ENCODE data around the gene AAR2. TPM values are rescaled to one million over a fixed set of nuclear protein-coding genes. Genes with fewer than 3 reads are reported as not detected.

The AAR2 gene
- total RNA-seq, 2 experiments from 2014 or later: 25.3 to 27.8 TPM

DNA sequence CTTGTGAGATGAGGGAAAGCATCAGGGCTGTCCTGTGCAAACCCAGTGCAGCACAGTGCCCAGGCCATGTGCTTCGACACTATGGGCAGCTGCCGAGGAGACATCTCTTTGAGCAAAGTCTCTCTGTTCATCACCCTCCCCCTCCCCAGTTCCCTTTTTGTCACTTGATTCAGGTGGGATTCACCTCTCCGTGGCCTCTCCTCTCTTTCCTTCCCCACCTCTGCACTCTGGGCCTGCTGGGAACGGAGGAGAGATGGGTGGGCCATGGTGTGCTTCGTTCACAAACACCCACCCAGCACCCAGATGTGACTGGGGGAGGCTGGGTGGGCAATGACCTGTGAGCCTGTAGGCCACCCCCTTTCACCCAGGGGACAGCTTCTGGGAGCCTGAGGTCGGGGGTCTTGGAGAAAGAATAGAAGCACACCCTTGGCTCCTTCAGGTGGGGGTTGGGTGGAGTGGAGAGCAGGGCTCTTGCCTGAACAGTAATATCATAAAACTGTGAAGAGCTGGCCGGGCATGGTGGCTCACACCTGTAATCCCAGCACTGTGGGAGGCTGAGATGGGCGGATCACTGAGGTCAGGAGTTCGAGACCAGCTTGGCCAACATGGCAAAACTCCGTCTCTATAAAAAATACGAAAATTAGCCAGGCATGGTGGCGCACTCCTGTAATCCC is 36.4 kb downstream of the AAR2 start:
- ChIA-PET POLR2A (no interaction called here), CTCF (interaction anchor here (1.3 to 1.6 kb wide), 2 partner anchors 167 to 275 kb away, joined by 5 to 7 read pairs; no protein-coding TSS in a partner anchor)

- ChIA-PET CTCF (interaction anchor here (1.1 to 1.6 kb wide), 3 partner anchors 74 to 274 kb away, joined by 3 to 7 read pairs (median 5); no protein-coding TSS in a partner anchor), POLR2A (no interaction called here)
These were observed 37.3 kb downstream of the AAR2 start for GRCh38 chr20:36273414-36274180.

DNA sequence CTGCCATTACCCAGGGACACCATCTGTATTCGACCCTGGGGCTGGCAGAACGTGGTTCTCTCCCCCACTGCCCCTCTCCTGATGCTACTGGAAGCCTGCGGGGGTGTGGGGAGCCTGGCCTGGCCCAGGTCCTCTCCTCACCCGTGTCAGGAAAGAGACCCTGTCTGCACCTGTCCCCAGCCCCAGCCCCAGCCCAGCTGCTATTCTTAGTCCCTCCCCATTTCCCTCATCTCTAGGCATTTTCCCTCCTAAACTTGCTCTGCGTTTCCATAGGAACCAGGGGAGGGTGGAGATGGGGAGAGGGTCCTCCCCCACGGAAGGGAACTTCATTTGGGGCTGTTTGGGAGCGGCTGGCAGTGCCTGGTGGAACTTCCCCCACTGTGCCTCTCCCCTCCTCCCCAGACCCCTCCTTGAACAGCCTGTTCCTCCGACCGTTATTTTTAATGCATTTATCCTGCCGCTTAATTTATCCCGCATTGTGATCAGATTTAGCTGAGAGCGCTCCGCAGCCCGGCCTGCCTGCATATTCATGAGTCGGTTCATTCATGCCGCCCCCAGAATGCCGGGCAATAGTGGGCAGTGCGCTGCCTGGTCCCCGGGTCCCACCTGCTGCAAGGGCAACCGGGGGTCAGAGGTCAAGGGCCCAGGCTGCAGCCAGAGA is 38.0 kb downstream of the AAR2 start:
- POLR2A ChIA-PET: no interaction called here
- CTCF ChIA-PET: interaction anchor here (1.1 to 1.6 kb wide), 3 partner anchors 75 to 273 kb away, joined by 3 to 7 read pairs (median 5); no protein-coding TSS in a partner anchor

GRCh38 chr20:36275011-36275410 is 38.7 kb downstream of the AAR2 start:
- ChIA-PET CTCF (no interaction called here), POLR2A (no interaction called here)

GRCh38 chr20:36275441-36276189 is 39.3 kb downstream of the AAR2 start:
- CTCF ChIA-PET: interaction anchor here (1.0 kb wide), 1 partner anchor 73 kb away, joined by 4 read pairs; no protein-coding TSS in a partner anchor
- POLR2A ChIA-PET: no interaction called here

GRCh38 chr20:36277546-36277945 is 41.3 kb downstream of the AAR2 start:
- CTCF ChIA-PET: no interaction called here
- POLR2A ChIA-PET: no interaction called here

GRCh38 chr20:36279362-36279761 is 43.1 kb downstream of the AAR2 start:
- CTCF ChIA-PET: interaction anchor here (0.7 kb wide), 1 partner anchor 579 kb away, joined by 3 read pairs; no protein-coding TSS in a partner anchor
- POLR2A ChIA-PET: no interaction called here

- ChIA-PET POLR2A (no interaction called here), CTCF (no interaction called here)
These were observed 43.5 kb downstream of the AAR2 start for GRCh38 chr20:36279776-36280175.

- CTCF ChIA-PET: no interaction called here
- POLR2A ChIA-PET: no interaction called here
These were observed 45.6 kb downstream of the AAR2 start for GRCh38 chr20:36281785-36282380.

DNA sequence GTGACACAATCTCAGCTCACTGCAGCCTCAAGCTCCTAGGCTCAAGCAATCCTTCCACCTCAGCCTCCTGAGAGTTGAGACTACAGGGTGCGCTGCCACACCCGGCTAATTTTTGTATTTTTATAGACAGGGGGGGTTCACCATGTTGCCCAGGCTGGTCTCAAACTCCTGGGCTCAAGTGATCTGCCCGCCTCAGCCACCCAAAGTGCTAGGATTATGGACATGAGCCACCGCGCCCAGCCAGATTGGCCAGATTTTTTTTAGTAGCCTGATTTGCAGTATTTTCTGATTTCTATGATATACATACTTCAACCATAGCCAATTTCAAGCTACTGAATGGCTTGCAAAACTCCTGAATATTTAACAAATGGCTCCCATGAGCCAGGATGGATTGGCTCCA is 48.5 kb downstream of the AAR2 start:
- ChIA-PET CTCF (no interaction called here), POLR2A (no interaction called here)

GRCh38 chr20:36285746-36286447 is 49.6 kb downstream of the AAR2 start:
- POLR2A ChIA-PET: no interaction called here
- CTCF ChIA-PET: no interaction called here

GRCh38 chr20:36297656-36298055 is 61.4 kb downstream of the AAR2 start:
- CTCF ChIA-PET: no interaction called here
- POLR2A ChIA-PET: no interaction called here

- CTCF ChIA-PET: no interaction called here
- POLR2A ChIA-PET: no interaction called here
These were observed 61.8 kb downstream of the AAR2 start for GRCh38 chr20:36298061-36298460.

DNA sequence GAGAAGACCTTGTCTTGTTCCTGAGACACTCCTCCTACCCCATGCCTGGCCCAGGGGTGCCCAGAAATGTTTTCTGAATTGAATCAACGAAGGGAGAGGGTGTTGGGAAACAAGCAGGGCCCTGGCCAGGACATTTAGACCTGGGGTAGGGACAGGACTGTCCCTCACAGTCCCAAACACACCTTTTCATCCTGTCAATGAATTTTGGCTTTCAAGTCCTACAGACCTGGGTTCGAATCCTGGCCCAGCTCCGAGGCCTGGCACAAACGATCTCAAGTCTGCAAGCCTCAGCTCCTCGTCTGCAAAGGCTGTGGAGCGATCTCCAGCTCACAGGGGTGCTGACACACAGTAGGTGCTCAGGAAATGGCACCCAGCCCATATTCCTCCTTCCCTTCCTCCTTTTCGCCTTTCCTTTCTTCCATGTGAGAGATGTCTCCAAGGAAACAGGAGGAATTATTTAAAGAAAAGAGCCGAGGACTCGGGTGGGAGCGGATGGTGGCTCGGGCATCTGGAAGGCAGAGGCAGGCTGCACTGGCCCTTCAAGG is 62.6 kb downstream of the AAR2 start:
- CTCF ChIA-PET: no interaction called here
- POLR2A ChIA-PET: no interaction called here

DNA sequence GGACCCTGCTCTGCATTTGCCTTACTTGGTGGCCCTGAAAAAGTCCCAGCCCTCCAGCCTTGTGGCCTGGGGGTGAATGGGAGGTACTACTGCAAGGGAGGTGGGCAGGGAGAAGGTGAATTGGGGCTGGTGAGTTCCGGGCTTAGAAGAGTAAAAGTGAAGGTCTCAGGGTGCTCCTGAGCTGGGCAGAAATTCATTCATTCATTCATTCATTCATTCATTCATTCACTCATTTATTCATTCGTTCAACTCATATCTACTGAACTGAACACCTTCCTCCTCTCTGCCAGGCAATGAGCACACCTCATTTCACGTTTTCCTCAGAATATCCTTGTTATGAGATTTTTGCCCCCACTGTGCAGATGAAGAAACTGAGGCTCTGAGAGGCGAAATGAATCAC is 63.2 kb downstream of the AAR2 start:
- CTCF ChIA-PET: no interaction called here
- POLR2A ChIA-PET: no interaction called here

DNA sequence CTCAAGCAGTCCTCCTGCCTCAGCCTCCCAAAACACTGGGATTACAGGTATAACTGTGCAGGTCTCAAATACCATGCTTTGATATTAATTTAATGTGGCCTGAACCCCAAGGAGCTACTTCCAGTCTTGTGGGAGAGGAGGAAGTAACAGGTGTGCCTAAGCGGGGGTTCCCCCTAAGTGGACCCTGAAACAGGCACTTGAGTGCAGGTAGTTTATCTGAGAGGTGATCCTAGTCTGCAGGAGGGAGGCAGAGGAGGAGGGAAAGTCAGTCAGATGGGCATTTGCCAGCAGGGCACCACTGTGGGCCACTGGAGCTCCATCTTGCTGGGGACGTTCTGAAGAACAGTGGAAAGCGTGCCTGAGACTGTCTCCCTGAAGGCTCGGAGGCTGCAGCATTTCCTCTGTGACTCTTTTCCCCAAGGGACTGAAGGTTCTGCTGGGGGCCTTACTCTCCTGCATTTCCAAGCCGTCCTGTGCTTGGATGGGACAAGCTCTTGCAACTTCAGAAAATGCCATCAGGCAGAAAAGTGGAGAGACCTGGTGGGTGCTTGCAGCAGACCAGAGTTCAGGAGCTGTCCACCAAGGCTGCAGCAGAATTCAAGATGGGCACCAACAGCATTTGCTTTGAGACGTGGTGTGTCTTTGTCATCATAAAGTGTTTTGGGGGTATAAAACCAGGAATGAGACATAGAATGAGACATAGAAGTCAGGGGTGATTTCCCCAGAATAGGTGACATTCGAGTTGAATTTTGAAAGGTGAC is 65.3 kb downstream of the AAR2 start:
- ChIA-PET CTCF (interaction anchor here (1.1 kb wide), 1 partner anchor 99 kb away, joined by 3 read pairs; no protein-coding TSS in a partner anchor), POLR2A (no interaction called here)

- CTCF ChIA-PET: no interaction called here
- POLR2A ChIA-PET: no interaction called here
These were observed 66.8 kb downstream of the AAR2 start for GRCh38 chr20:36303020-36303595.

- CTCF ChIA-PET: no interaction called here
These were observed 67.6 kb downstream of the AAR2 start for GRCh38 chr20:36303831-36304230.

More at GRCh38 chr20:36303831-36304230, 67.6 kb downstream of the AAR2 start:
- POLR2A ChIA-PET: no interaction called here

Data from activated CD8-positive, alpha-beta memory T cell treated with anti-CD3 and anti-CD28 coated beads for 36 hours (primary cell).